Vagina (tissue), 2 donors: ENCODE data around the gene ZNF853.

ENCODE experiments used
- POLR2A ChIP-seq, 2 donors: fragments of 450-650 bp; IDR thresholded peaks; one replicate each; pipeline ENCODE4 v1.6.1; 2017; ENCODE audit warnings: antibody characterized with exemption in 2 of 2, mild to moderate bottlenecking in 2 of 2, moderate library complexity in 2 of 2
- POLR2AphosphoS5 ChIP-seq, 2 donors: sonication (generic); formaldehyde crosslinking; IDR thresholded peaks; one replicate each; pipeline ENCODE4 v1.9.0; 2017; ENCODE audit warnings: antibody characterized with exemption in 2 of 2, mild to moderate bottlenecking in 2 of 2, low read depth in 1 of 2; ENCODE audit not compliant: insufficient read depth in 1 of 2
- TF ChIP-seq, protein P1 (sequence below), 3 experiments: fragments of 450-650 bp in 2 of 3; fragments of 200-600 bp in 1 of 3; sonication (generic) in 1 of 3; IDR thresholded peaks; one replicate each; pipeline ENCODE4 v1.5.1; 2017 to 2019; ENCODE audit warnings: antibody characterized with exemption in 3 of 3, mild to moderate bottlenecking in 2 of 3, moderate library complexity in 2 of 3

GRCh38 chr7:6651851-6652445 lies 36.5 kb downstream of the ZNF853 start:
- TF ChIP-seq, protein P1, sequence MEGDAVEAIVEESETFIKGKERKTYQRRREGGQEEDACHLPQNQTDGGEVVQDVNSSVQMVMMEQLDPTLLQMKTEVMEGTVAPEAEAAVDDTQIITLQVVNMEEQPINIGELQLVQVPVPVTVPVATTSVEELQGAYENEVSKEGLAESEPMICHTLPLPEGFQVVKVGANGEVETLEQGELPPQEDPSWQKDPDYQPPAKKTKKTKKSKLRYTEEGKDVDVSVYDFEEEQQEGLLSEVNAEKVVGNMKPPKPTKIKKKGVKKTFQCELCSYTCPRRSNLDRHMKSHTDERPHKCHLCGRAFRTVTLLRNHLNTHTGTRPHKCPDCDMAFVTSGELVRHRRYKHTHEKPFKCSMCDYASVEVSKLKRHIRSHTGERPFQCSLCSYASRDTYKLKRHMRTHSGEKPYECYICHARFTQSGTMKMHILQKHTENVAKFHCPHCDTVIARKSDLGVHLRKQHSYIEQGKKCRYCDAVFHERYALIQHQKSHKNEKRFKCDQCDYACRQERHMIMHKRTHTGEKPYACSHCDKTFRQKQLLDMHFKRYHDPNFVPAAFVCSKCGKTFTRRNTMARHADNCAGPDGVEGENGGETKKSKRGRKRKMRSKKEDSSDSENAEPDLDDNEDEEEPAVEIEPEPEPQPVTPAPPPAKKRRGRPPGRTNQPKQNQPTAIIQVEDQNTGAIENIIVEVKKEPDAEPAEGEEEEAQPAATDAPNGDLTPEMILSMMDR (IDR thresholded peaks at IDR 0.05): no peak
- TF ChIP-seq POLR2AphosphoS5 (IDR thresholded peaks at IDR 0.05; ENCODE audit: insufficient read depth in 1 of 2, low read depth in 1 of 2) (no peak), POLR2A (IDR thresholded peaks at IDR 0.05) (no peak)
